Nephron progenitor cell (in vitro differentiated cells): Measurements from ENCODE around the gene FOXP4.

Experiments used
- DNase-seq: peaks from one replicate; pipeline ENCODE4 v3.0.0; 2021
- H3K27ac Mint-ChIP-seq: 2 replicates; pipeline ENCODE4 v1.8.0; 2021; ENCODE audit warnings: mild to moderate bottlenecking, moderate library complexity, mixed read lengths
- H3K27me3 Mint-ChIP-seq: 2 replicates; pipeline ENCODE4 v1.8.0; 2021; ENCODE audit warnings: mild to moderate bottlenecking, low read depth, mixed read lengths; ENCODE audit not compliant: poor library complexity
- H3K36me3 Mint-ChIP-seq: 2 replicates; pipeline ENCODE4 v1.8.0; 2021; ENCODE audit warnings: low read depth, mixed read lengths
- H3K4me1 Mint-ChIP-seq: 2 replicates; pipeline ENCODE4 v1.8.0; 2021; ENCODE audit warnings: mixed read lengths
- H3K4me3 Mint-ChIP-seq: 2 replicates; pipeline ENCODE4 v1.8.0; 2021; ENCODE audit warnings: mild to moderate bottlenecking, moderate library complexity, mixed read lengths
- H3K9me3 Mint-ChIP-seq: 2 replicates; pipeline ENCODE4 v1.8.0; 2021; ENCODE audit warnings: mild to moderate bottlenecking, moderate library complexity, mixed read lengths
- TF ChIP-seq, protein P1 (sequence below): fragments of 200-600 bp; sonication (generic); IDR thresholded peaks from 2 replicates; pipeline ENCODE4 v1.5.0; 2021; ENCODE audit warnings: antibody characterized with exemption

The FOXP4 gene

DNA sequence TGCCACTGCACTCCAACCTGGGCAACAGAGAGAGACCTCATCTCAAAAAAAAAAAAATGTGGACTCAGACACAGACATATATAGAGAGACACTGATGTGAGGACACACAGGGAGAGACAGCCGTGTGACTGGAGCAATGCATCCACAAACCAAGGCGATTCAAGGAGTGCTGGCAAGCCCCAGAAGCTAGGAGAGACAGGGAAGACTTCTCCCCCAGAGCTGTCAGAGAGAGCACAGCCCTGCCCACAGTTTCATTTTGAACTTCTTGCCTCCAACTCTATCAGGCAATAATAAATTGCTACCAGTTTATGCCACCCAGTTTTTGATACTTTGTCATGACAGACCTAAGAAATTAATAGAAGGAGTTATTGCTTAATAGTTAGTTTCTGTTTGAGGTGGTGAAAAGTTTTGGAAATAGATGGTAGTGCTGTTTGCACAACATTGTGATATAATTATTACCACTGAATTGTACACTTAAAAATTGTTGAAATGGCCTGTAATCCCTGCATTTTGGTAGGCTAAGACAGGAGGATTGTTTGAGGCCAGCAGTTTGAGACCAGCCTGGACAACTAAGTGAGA lies 87.0 kb downstream of the FOXP4 start:
- Mint-ChIP-seq H3K4me3 (no peak overlapping the region), H3K9me3 (no peaks in the 10 kb centered on the region), H3K4me1 (peaks cover 39% of the 10 kb centered on the region), H3K27me3 (peaks cover 58% of the 10 kb centered on the region), H3K27ac (no peak overlapping the region), H3K36me3 (no peaks in the 10 kb centered on the region)
- no peak for DNase-seq
- TF ChIP-seq, protein P1, sequence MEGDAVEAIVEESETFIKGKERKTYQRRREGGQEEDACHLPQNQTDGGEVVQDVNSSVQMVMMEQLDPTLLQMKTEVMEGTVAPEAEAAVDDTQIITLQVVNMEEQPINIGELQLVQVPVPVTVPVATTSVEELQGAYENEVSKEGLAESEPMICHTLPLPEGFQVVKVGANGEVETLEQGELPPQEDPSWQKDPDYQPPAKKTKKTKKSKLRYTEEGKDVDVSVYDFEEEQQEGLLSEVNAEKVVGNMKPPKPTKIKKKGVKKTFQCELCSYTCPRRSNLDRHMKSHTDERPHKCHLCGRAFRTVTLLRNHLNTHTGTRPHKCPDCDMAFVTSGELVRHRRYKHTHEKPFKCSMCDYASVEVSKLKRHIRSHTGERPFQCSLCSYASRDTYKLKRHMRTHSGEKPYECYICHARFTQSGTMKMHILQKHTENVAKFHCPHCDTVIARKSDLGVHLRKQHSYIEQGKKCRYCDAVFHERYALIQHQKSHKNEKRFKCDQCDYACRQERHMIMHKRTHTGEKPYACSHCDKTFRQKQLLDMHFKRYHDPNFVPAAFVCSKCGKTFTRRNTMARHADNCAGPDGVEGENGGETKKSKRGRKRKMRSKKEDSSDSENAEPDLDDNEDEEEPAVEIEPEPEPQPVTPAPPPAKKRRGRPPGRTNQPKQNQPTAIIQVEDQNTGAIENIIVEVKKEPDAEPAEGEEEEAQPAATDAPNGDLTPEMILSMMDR: no peak

DNA sequence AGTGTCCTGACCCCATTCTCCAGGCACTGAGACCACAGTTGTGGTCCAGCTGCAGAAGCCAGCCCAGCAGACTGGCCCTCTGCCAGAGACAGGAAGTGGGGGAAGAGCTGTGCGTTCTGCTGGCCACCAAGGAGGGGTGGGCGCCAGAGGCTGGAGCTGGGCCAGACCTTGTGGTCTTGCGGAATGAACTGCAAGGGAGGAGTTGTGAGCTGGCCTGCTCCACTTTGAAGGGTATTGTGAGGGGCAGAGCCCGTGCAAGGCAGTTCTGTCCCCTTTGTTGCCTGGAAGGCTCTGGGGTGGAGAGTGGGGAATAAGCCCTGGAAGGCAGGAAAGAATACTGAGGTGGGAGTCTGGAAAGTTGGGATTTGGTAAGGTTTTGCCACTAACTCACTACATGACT lies 88.5 kb downstream of the FOXP4 start:
- TF ChIP-seq, protein P1: no peak
- Mint-ChIP-seq H3K4me3 (no peak overlapping the region), H3K36me3 (no peaks in the 10 kb centered on the region), H3K27ac (no peak overlapping the region), H3K9me3 (no peaks in the 10 kb centered on the region), H3K27me3 (peaks cover 55% of the 10 kb centered on the region), H3K4me1 (peaks cover 47% of the 10 kb centered on the region)
- no peak for DNase-seq

DNA sequence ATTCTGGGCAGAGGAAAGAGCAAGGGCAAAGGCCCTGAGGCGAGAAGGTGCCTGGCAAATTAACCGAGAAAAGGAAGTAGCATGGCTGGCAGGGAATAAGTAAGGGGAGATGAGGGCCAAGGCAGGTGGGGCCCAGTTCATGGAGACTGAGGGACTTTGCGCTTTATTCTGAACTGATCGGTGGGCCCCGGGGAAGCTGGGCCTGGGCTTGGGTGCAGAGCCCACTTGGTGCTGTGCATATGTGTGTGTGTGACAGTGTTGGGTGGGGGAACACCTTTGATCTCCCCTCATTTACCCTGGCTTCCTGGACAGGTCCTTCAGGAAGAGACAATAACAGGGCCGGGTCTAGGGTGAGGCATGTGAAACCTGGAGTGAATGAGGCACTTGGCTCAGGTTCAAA lies 89.2 kb downstream of the FOXP4 start:
- no peaks in the 10 kb centered on the region for H3K9me3 Mint-ChIP-seq
- H3K36me3 Mint-ChIP-seq: no peaks in the 10 kb centered on the region
- peaks cover 54% of the 10 kb centered on the region for H3K4me1 Mint-ChIP-seq
- H3K4me3 Mint-ChIP-seq: peak overlapping the region; percentile 45
- TF ChIP-seq, protein P1: no peak
- no peak for DNase-seq
- H3K27ac Mint-ChIP-seq: no peak overlapping the region
- peaks cover 55% of the 10 kb centered on the region for H3K27me3 Mint-ChIP-seq

DNA sequence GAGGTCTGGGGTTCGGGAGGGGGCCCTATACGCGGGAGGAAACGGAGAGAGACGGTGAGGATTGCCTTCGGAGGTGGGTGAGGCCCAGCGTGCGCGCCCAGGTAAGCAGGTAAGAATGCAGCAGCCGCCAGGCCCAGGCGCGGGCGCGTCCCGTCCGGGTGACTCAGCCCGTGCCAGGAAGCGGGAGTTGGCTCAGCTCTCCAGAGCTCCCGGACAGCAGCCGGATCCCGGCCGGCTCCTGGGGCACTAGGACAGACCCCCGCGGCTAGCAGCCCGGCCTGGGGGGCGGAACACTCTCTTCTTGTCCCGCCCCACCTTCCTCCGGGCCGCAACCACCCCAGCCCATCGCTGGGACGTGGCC lies 90.6 kb downstream of the FOXP4 start:
- DNase-seq: peak; percentile 38
- TF ChIP-seq, protein P1: no peak
- peaks cover 8% of the 10 kb centered on the region for H3K36me3 Mint-ChIP-seq
- peaks cover 55% of the 10 kb centered on the region for H3K4me1 Mint-ChIP-seq
- peak overlapping the region; percentile 74 for H3K4me3 Mint-ChIP-seq
- peaks cover 48% of the 10 kb centered on the region for H3K27me3 Mint-ChIP-seq
- no peaks in the 10 kb centered on the region for H3K9me3 Mint-ChIP-seq
- H3K27ac Mint-ChIP-seq: no peak overlapping the region

DNA sequence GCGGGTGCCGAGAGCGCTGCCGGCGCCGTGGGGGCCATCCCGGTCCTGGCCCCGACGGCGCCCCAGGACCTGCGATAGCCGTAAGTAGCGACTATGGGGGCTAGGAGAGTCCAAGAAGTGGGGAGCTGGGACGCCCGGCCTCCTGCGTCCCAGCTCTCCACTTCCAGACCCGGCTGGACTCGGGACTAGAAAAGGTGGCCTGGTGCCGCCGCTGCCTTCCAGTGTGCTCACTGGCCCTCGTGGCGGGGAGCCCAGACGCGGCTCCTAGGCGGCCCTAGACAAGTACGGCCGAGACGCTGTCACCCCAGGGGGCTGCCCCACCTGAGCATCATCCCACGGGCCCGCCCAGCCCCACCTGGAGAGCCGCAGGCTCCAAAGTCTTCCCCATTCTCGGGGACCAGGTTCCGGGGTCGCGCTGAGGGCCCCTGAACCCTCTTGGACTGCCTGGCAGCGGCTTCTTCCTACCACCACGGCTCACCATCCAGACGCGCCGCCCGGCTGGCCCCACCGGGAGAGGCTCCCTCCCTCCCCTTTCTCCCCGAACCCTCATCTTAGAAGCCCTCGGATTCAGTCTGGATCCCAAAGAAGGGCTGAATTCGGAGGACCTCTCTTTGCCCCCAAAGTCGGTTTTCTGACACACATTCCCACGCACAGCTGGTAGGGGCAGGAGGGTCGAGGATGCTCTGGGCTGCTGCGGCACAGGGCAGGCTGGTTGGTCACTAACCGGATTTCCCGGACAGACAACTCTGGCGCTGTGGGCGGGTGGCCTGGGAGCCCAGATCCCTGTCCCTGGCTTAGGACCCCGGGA lies 91.2 kb downstream of the FOXP4 start:
- Mint-ChIP-seq H3K4me3 (peak overlapping the region; percentile 86), H3K9me3 (no peaks in the 10 kb centered on the region), H3K36me3 (peaks cover 11% of the 10 kb centered on the region), H3K4me1 (peaks cover 61% of the 10 kb centered on the region), H3K27ac (no peak overlapping the region), H3K27me3 (peaks cover 43% of the 10 kb centered on the region)
- TF ChIP-seq, protein P1: no peak
- peak; percentile 43 for DNase-seq
